ENCODE measurements around the gene UBE2E2.

UBE2E2 gene

DNA sequence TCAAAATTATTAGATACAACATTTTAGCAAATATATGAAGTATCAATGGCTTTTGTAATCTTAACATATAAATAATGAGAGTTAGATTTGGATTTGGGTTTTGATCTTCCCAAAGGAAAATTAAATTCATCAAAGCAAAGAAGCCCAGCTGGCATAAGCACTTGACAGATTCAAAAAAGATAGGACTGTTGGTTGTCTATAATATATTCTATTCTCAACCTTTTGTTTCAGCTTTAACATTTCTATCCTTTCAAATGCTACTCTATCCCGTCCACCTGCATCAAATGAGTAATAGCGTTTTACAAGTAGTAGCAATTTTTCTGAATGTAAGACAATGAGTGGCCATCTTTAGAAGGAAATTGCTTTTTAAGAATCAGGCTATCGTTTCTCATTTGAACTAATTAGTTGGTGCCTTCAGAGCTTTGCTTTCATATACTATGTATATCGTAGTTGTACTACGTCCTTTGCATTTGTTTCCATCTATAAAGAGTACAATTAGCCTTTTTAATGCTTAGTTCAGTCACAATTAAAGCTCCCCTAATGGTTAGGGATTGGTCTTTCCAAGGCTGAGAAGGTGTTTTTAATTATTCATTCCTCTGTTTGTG is 278.0 kb downstream of the UBE2E2 start:
- H3K36me3 ChIP-seq (ENCODE audit: control insufficient read depth, low read length) = no peaks in the 10 kb centered on the region
- TF ChIP-seq, protein P1, sequence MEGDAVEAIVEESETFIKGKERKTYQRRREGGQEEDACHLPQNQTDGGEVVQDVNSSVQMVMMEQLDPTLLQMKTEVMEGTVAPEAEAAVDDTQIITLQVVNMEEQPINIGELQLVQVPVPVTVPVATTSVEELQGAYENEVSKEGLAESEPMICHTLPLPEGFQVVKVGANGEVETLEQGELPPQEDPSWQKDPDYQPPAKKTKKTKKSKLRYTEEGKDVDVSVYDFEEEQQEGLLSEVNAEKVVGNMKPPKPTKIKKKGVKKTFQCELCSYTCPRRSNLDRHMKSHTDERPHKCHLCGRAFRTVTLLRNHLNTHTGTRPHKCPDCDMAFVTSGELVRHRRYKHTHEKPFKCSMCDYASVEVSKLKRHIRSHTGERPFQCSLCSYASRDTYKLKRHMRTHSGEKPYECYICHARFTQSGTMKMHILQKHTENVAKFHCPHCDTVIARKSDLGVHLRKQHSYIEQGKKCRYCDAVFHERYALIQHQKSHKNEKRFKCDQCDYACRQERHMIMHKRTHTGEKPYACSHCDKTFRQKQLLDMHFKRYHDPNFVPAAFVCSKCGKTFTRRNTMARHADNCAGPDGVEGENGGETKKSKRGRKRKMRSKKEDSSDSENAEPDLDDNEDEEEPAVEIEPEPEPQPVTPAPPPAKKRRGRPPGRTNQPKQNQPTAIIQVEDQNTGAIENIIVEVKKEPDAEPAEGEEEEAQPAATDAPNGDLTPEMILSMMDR (IDR thresholded peaks at IDR 0.05; ENCODE audit: low read depth, low read length, poor library complexity, severe bottlenecking) = no peak
- no peak for TF ChIP-seq EZH2phosphoT487 (IDR thresholded peaks at IDR 0.05; ENCODE audit: borderline replicate concordance, low read length)

DNA sequence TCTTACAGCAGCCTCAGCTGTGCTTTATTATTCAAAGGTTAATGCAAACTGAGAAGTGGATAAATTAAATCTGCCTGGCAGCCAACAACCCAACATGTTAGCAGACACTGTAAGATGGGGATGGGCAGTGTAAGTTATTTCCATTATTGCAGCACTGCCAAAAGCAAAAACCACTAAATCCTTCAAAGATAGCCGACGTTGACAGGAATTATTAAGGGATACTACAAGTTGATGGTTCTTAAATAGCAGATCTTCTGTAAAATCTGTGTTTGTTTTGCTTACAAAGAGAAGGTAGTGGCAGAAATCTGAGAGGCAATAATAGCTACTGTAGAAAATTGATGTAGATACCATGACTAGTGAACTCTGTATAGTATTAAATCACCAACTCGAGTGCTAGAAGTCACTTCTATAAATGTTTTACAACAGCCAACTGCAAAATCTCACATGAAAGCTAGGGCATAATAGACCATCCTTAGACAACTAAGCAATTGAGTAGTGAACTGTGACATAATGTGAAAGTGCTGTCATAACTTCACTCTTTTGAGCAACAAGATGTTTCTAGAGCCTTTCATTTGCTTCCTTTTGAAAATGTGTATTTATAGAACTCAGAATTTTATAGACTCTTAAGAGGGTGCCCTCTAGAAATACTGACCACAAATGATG is 278.6 kb downstream of the UBE2E2 start:
- Histone ChIP-seq H3K79me2 (ENCODE audit: control insufficient read depth, low read length) (no peaks in the 10 kb centered on the region), H3F3A (ENCODE audit: control insufficient read depth, insufficient read depth) (no peaks in the 10 kb centered on the region), H3K27me3 (ENCODE audit: control insufficient read depth, low read length) (no peaks in the 10 kb centered on the region), H3K27ac (ENCODE audit: low read depth, low read length) (no peak overlapping the region), H3K4me1 (ENCODE audit: control insufficient read depth, low read length) (no peaks in the 10 kb centered on the region), H3K9me2 (replicated peaks; ENCODE audit: control insufficient read depth, low read length) (no peaks in the 10 kb centered on the region), H3K9me3 (ENCODE audit: control insufficient read depth, insufficient read depth, low read length) (peaks cover 37% of the 10 kb centered on the region), H3K4me3 (ENCODE audit: low read length) (no peak overlapping the region), H4K20me1 (ENCODE audit: control insufficient read depth, insufficient read depth, low read depth, low read length) (no peaks in the 10 kb centered on the region), H3K4me2 (ENCODE audit: low read length) (no peak overlapping the region), H3K36me3 (ENCODE audit: control insufficient read depth, low read length) (no peaks in the 10 kb centered on the region)
- no peak for TF ChIP-seq EZH2phosphoT487 (IDR thresholded peaks at IDR 0.05; ENCODE audit: borderline replicate concordance, low read length)
- TF ChIP-seq, protein P1 (IDR thresholded peaks at IDR 0.05; ENCODE audit: low read depth, low read length, poor library complexity, severe bottlenecking) = no peak

More for the DNA sequence above, 278.0 kb downstream of the UBE2E2 start:
- Histone ChIP-seq H3K27me3 (ENCODE audit: control insufficient read depth, low read length) (no peaks in the 10 kb centered on the region), H3K79me2 (ENCODE audit: control insufficient read depth, low read length) (no peaks in the 10 kb centered on the region), H3F3A (ENCODE audit: control insufficient read depth, insufficient read depth) (no peaks in the 10 kb centered on the region), H3K9me3 (ENCODE audit: control insufficient read depth, insufficient read depth, low read length) (peaks cover 30% of the 10 kb centered on the region), H3K4me2 (ENCODE audit: low read length) (no peak overlapping the region), H4K20me1 (ENCODE audit: control insufficient read depth, insufficient read depth, low read depth, low read length) (no peaks in the 10 kb centered on the region), H3K4me1 (ENCODE audit: control insufficient read depth, low read length) (no peaks in the 10 kb centered on the region), H3K9me2 (replicated peaks; ENCODE audit: control insufficient read depth, low read length) (no peaks in the 10 kb centered on the region), H3K27ac (ENCODE audit: low read depth, low read length) (no peak overlapping the region), H3K4me3 (ENCODE audit: low read length) (no peak overlapping the region)

DNA sequence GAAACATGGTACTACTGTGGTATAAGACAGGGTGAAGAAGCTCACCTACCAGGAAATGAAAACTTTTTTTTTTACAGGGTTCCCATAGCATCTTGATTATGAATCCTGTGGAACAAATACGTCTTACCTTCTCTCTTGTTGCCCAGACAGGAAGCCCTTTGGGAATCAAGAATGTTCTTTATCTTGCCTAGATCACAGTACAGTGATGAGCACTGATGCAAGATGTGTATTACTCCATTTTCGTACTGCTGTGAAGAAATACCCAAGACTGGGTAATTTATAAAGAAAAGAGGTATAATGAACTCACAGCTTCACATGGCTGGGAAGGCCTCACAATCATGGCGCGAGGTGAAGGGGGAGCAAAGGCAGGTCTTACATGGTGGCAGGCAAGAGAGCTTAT is 281.3 kb downstream of the UBE2E2 start:
- Histone ChIP-seq H3K36me3 (ENCODE audit: control insufficient read depth, low read length) (no peaks in the 10 kb centered on the region), H3K27ac (ENCODE audit: low read depth, low read length) (no peak overlapping the region), H3K27me3 (ENCODE audit: control insufficient read depth, low read length) (no peaks in the 10 kb centered on the region), H3K4me2 (ENCODE audit: low read length) (no peak overlapping the region), H4K20me1 (ENCODE audit: control insufficient read depth, insufficient read depth, low read depth, low read length) (no peaks in the 10 kb centered on the region), H3K4me3 (ENCODE audit: low read length) (no peak overlapping the region), H3K9me2 (replicated peaks; ENCODE audit: control insufficient read depth, low read length) (no peaks in the 10 kb centered on the region), H3K9me3 (ENCODE audit: control insufficient read depth, insufficient read depth, low read length) (peaks cover 30% of the 10 kb centered on the region), H3F3A (ENCODE audit: control insufficient read depth, insufficient read depth) (no peaks in the 10 kb centered on the region), H3K79me2 (ENCODE audit: control insufficient read depth, low read length) (no peaks in the 10 kb centered on the region), H3K4me1 (ENCODE audit: control insufficient read depth, low read length) (no peaks in the 10 kb centered on the region)
- no peak for TF ChIP-seq EZH2phosphoT487 (IDR thresholded peaks at IDR 0.05; ENCODE audit: borderline replicate concordance, low read length)
- TF ChIP-seq, protein P1 (IDR thresholded peaks at IDR 0.05; ENCODE audit: low read depth, low read length, poor library complexity, severe bottlenecking) = no peak
